Measurements from ENCODE around the gene LRMDA. TPM values are rescaled to one million over a fixed set of nuclear protein-coding genes. Genes with fewer than 3 reads are reported as not detected.

The LRMDA gene
- total RNA-seq, 1 donor from 2014 or later, result 1.8 TPM

DNA sequence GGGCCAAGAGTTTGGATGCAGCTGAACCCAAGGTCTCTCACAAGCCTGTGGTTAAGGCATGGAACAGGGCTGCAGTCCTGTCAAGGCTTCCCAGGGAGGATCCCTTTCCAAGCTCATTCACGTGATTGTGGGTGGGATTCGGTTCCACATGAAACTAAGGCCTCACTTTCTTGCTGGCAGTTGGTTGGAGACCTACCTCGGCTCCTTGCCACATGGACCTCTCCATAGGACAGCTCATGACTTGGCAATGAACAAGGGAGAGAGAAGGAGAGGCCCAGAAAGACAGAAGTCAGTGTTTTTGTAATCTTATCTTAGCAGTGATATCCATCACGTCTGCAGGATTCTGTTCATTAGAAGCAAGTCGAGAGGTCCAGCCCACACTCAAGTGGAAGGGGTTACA lies 583.8 kb downstream of the LRMDA start:
- ATAC-seq, result no peak

DNA sequence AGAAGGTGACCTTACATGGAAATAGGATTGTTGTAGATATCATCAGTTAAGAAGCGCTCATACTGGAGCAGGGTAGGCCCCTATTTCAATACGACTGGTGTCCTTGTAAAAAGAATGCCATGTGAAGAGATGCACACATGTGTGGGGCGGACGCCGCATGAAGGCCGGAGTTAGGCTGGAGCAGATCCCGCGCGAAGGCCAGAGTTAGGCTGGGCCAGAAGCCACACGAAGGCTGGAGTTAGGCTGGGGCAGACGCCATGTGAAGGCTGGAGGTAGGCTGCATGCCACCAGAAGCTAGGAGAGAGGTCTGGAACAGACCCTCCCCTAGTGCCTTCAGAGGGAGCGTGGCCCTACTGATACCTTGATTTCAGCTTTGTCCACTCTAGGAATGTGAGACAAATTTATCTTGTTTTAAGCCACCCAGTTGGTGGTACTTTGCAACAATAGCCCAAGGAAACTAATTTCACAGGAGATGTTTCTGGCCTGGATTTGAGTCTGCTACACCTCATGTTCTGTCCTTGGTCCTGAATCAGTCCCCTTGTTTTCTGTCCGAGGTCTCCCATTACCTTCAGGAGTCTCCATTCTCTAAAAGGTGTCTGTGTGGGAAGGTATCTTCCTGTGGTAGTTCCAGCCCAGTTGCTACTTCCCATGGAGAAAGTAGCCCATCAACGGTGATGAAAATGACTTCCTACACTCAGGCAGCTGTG lies 585.8 kb downstream of the LRMDA start:
- ATAC-seq, result no peak

DNA sequence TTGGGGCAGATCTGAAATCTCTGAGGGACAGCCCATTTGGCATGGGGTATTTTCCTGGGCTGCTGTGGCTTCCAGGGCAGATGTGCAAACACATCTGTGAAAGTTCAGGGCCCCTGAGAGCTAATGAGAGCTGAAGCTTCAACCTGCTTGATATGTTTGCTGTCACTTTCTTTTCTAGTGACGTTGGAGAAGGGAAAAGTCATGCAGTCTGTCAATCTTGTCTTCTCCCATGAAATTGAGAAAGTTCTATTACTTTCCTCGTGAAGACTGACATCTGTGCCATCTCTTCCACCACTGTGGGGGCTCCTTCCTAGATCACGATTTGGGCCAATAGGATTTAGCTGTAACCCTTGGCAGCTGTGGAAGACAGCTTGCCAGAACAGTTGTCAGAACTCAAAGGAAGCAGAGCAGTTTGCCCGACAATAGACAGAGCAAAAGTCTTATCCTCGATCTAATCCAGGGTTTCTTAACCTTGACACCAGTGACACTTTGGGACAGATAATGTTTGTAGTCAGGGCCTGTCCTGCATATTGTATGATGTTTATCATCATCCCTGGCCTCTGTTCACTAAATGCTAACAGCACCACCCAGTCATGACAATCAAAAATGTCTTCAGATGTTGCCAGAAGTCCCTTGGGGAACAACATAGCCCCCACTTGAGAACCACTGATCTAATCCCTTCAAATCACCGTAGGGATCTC lies 586.5 kb downstream of the LRMDA start:
- ATAC-seq, result no peak

DNA sequence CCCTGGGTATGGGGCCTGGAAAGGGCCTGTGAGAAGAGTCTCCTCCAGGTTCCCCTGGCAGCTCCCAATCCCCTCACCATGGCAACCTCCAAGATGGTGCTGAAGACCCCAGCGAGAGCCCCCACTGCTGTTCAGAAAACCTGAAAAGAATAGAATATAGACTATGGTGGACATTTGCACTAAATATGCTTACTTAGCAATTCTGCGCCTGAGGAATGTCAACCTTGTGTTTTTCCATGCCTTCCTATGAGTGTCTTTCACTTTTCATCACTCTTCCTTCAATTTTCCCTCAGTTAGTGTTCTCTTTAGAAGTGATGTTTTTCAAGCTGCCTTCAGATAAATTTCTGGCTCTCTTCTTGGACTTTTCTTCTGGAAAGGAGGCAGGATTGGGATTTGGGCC lies 589.2 kb downstream of the LRMDA start:
- ATAC-seq, result no peak

DNA sequence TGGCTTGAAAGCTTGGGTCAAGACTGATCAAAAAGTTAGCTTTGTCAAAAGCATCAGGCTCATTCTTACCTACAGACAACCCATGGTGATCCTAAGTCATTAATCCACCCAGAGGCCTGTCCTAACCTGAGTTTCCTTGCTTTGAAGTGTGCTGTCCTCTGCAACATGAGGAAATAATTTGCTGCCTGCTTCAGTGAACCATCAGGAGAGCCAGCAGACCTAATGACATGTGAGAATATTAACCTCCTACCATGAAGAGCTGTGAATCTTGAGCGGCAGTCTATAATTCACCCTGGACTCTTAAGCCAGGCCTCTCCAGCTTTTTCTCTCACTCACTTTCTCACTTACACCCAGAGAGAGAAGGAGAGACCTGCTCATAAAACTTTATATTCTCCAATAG lies 590.0 kb downstream of the LRMDA start:
- no peak for ATAC-seq

DNA sequence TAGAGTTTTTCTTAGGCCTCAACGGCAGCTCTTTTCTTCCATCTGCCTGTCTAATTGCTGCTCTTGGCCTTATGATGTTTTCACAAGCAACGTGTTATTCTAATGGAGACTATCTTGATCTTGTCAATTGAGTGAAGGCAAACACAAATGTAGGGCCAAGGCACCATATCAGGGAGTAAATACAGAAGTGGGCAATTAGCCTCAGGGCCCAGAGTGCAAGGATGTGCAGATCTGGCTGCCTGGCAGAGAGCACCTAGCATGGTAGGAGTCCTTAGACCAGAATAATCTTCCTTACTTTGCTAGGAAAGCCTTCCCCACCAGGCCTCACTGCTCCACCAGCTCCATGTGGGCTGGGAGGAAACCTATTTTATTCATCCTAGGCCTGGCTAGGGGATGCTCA lies 590.9 kb downstream of the LRMDA start:
- no peak for ATAC-seq

DNA sequence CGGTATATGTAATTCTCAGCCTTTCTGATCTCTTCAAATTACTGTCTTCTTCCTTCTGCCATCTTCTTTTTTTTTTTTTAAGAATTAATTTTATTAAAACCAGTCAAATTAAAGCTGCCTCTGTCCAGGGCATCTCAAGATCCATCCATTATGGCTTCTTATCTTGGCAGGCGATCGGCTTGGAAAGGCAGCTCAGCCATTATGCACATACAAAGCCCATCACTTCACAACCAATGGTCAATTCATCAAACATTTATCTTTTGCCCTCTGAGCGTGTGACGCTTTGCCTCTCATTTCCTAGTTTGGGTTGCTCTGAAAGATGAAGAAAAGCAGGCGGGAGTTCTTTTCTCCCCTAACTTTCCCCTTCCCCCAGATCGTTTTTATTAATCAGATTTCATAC lies 591.6 kb downstream of the LRMDA start:
- ATAC-seq, result no peak

DNA sequence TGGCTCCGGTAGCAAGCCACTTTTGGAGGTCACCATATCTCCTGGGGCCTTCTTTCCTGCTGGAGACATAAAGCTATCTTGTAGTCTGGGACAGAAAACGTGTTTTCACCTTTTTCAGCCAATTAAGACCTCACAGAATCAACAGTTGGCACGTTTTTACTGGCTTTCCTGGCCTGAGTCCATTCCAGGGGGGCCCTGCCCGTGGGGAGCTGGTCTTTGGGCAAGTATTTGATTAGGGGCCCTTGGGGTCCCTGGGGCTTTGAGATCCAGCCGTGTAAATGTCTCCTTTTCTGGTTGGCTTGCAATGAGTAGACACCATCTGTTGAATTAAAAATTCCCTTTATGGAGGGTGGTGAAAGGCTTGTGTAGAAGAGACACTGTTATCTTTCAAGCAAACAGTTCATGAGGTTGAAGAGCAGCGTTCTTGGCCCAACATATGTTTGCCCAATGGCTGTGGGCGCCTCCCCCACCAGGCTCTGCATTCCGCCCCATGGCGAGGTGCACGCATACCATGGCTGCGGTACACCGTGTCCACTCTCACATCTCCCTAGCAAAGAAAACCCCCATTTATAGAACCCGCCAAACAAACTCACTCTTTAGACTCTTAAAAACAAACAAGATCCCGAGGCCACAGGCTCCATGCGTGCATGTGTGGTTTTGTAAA lies 593.2 kb downstream of the LRMDA start:
- ATAC-seq, result no peak

DNA sequence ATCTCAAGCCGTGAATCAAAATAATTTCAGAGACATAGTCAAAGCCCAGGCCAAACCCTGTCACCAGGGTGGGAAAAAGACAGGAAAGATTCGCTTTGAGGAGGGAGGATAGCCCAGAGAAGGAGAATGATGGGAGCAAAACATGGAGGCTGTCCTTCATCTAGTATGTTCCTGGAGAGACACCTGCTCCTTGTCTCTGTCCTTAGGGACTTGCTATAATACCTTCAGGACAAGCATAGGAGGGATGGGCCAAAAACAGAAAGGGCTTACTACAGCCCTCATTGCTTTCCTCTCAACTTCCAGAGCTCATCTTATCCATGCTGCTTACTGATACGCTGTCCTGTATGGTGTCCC lies 593.7 kb downstream of the LRMDA start:
- ATAC-seq, result no peak

DNA sequence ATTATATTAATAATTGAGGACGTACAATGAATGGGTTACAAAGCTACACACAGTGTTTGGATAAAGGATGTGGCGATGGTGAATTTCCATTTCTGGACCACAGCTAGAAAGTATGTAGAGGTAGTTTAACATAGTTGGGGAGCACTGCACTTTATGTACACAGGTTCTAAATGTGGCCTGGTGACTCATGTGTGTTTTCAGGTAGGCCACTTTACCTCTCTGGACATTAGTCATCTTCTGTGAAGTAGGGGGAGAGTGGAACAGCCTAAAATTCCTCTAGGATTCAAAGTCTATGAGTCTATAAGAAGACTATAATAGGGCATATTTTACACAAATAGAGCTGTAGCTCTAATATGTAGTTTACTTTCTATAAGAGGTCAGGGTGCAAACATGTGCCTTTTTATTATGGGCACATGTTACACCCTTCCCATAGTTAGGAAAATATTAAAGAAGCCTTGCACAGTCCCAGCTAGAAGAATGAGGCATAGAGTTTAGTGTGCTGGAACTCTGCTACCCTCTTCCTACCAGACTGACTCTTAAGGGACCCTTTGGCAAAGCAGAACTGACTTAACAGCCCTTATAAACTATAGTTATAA lies 594.9 kb downstream of the LRMDA start:
- ATAC-seq, result no peak

DNA sequence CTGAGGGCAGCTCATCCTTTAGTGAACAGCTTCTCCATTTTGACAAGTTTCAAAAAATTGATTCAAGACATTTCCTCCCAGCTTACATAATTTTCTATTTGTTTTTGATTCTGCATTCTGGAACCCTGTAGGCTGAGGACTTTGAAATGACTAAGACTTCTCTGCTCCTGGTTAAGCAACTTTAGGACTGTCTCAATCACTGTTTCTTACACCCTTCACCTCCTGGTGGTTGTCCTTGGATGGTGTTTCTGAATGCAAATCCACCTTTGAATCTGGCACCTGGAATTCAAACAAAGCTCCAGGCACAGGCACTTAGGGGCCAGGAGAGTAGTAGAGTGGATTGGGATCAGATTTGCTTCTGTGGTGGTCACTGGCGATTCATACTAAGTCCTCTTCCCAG lies 595.5 kb downstream of the LRMDA start:
- ATAC-seq, result no peak

DNA sequence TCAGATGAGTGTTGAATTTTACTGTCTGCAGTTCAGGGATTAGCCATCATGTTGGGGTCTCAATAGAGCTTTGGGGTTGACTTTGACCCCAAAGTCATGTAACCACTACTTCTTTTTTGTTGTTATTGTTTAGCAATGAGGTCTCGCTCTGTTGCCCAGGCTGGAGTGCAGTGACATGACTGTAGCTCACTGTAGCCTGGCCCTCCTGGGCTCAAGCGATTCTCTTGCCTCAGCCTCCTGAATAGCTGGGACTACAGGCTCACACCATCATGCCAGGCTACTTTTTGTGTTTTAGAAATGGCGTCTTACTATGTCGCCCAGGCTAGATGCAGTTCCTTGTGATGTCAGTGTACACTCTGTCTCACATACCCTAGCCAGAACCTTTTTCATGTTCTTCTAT lies 598.4 kb downstream of the LRMDA start:
- ATAC-seq, result no peak

DNA sequence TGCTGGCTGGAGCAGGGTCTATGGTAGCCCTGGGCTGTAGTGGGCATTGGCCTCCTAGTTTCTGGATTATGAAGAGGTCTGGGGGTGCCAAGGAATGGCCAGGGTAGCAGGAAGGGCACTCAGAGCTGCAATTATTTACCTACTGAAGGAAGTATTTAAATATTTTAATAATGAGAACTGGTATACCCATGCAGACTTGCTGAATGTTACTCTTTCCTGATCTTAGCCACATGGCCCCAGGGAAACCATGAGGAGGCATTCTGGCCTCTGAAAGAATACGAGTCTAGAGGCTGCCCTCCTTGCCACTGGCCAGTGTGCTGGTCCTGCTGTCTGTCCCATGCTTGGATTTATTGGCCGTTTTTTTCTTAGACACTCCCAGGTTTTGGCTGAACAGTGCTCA lies 599.7 kb downstream of the LRMDA start:
- ATAC-seq, result no peak

DNA sequence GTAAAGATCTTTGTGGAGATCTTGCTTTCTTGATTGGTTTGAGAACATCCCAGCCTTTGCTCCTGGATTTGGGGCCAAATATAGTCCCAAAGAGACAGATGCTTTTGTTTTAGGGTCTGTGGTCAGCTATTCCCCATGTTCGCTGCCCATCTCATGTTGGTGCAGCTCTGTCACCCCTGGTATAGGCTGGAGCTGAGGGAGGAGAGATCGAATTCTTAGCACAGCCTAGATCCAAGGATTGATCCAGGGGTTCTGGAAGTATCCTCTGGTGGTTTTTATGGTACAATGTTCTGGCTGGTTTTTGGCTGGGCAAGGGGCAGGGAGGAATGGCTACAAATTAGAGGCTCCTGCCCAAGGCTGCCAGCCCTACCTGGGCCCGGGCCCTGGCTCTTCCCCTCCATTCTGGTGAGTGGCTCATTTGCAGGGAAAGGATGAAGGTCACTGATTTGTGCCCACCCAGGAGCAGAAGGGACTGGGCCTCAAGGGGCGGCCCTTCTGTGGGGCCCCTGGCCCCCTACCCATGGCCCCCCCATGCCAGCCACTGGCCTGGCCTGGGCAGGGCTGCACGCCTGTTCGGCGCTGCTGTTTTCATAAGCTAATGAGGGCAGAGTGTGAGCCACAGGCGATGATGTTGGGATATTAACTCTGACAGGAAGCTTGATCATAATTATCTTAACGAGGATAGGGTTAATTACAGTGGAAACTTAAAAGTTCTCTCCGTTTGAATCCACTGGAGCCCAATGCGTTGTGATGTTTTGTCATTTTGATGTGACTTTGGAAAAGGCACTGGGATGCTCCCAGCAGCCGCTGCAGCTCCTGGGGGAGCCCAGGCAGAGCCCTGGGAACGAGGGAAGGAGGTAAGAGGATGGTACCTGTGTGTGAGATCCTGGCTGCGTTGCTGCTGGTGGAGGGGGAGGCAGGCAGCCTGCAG lies 600.6 kb downstream of the LRMDA start:
- no peak for ATAC-seq

DNA sequence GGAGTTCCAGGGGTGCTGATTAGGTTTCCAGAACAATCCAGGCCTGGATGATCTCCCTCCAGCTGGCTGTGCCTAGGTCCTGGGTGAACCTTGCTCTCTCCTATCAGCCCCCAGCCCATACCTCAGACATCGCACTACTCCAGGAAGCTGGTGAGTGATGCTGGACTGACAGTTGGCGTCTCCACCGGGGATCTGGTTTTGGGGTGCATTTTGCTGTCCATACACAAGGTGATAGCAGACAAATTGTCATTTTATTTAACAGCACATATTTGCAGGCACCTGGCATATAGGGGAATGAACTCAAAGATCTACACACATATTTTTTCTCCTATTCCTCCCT lies 601.2 kb downstream of the LRMDA start:
- no peak for ATAC-seq

DNA sequence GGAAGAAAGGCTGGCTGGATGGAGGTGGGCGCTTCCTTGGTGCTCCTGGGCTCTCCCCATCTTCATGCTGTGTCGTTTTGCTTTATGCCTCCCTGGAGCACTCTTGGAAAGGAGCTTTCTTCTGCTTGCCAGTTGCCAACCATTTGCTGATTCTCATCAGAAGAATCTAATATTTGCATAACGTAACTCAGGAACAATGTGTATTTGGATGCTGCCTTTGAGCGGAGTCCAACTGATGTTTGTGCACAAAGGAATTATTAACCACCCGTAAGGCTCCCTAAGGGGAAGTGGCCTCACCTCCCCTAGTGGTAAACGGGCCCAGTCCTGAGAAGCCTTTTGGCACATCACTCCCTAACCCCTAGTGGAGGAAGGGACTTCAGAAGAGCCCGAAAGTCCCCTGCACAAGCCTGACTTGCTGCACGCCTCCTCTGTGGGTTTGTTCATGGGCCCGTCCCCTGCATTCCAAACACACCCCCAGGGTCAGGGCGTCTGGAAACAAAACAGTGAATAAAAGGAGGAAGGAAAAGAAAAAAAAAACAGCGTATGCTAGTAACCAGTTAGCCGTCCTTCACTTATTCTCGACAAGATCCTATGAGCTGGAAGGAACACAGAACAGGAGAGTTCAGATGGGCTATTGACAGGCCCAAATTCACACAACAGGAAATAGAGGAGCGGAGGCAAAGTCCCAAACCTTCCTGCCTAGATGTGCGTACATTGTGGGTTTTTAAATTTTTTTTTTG lies 602.2 kb downstream of the LRMDA start:
- no peak for ATAC-seq

DNA sequence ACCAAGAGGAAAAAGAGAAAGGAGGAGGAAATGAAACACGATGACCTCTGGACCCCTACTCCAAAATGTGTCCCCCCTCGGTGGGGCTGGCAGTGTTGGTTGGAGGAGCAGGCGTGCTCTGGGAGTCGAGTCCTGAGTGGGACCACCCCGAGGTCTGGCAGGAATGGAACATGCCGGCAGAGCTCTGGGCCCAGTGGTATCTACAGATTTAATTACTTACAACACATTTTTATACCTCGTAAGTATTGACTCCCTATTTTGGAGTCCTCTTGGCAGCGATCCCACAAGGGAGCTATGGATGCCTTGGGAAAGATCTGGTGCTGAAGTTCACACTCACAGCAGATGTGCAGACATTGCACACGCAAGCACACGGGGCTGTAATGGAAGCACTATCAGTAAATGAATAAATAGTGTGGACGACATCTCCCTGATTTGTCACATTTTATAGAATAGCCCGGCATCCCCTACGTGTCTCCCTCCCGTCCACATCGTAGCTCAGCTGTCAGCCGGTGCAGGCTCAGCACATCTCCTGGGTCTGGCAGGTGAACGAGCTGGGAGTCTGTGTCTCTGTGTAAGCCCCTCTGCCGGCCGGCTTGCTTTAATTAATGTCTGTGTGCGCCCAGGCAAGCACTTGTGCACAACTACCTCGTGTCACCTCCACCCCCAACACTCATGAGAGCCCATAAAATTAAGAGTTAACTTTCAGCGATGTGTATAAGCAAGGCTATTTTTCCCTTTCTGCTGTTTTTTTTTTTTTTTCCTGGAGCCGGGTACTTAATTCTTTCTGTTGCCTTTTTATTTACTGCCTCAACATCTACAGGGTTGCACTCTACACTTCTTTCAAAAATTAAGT lies 603.2 kb downstream of the LRMDA start:
- ATAC-seq, result no peak

DNA sequence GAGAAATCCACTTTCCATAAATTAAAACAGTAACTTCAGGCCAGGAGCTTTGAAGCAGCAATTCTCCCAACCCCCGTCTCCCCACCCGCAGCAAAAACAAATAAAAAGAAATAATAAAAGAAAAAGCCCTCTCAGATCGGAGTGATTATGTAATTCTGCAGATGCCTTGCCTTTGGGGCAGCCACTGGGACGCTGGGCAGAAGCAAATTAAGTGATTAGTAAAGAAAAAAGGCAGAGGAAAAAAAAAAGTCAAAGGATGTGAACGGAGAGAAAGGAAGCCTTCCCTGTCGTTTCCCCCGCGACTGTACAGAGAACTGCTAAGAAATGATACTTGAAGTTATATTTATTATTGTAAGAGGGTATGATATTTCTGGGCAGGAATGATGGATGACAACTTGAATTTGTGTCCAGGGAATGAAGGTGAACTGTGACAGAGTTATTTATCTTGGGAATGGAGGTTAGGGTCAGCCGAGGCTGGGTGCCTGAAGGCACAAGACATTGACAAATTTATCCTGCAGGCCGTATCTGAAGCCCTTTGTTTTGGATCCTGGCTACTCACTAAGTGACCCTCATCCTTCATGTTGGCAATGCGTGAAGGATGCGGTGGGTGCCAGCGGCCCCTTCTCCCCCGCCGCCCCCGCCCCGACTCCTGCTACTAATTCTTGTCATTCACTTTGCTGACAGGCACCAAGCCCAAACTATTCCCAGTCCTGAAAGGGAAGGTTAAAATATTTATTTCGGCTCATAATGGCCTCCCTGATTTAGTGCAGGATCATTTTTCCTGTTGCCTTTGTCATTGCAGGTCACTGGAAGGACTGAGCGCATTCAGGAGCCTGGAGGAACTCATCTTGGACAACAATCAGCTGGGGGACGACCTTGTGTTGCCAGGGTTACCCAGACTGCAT lies 604.0 kb downstream of the LRMDA start:
- ATAC-seq, result no peak

DNA sequence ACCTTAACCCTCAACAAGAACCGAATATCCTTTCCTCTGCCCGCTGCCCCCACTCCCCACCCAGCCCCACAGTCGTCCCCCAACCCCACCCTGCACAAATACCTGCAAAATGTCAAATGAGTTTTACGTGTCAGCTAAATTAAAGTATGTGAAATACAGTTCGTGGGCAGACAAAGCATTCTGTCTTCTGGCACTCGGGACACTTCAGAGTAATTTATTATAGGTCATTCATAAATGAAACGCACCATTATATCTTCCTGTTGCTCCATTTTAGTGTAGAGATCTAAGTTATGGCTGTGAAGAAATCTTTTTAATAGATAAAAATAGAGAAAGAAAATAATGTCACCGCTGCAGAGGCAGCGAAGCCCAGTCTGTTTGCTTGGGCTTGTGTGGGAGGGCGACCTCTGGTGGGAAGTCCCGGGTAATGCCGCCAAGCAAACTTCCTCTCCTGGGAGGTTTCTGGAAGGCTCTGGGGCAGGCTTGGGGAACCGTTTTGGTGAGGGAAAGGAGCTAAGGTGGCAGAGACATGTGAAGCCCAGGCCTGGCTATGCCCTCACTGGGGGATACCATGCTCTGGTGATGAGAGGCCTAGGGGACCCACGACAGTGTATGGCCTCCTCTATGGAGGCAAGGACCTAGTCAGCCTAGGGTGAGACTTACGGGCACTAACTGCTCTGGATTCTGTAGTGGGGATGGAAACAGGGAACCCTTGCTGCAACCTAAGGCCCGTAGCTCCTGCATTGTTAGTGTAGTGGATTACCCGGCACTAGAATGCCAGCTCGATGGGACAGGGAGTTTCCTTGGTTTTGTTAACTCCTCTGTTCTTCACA lies 604.9 kb downstream of the LRMDA start:
- ATAC-seq, result peak; percentile 81

Data from esophagus mucosa (tissue), 1 donor.